ENCODE data around the gene H2BK1.

Gene H2BK1

DNA sequence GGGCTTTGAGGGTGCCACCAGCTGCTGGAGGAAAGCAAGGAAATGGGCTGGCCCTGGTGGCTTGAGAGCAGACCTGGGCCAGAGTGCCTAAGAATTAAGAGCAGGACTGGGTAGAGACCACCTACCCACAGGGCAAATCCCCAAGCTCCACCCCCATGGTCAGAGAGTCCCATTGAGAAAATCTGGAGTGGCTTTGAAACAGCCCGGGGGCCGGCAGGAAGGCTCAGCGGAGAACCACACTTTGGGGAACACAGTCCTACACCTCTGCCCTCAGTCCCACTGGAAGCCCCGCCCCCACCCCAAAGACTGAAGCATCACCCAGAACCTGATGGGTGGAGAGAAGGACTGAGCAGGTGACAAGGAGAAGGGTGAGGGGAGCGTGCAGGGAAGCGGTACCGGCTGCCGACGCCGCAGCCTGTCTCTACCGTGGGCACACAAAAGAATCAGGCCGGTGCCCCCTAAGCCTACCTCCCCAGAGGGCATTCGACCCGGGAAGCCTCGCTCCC, 34.6 kb upstream of the H2BK1 start:
- Histone ChIP-seq H3K27me3 (ENCODE audit: control insufficient read depth, low read length) (peaks cover 58% of the 10 kb centered on the region), H3K4me3 (ENCODE audit: low read length) (peak overlapping the region; percentile 59), H3K4me1 (ENCODE audit: control insufficient read depth, low read length) (peaks cover 40% of the 10 kb centered on the region), H3K27ac (ENCODE audit: low read depth, low read length) (no peak overlapping the region), H3K9me2 (replicated peaks; ENCODE audit: control insufficient read depth, low read length) (no peaks in the 10 kb centered on the region), H3K4me2 (ENCODE audit: low read length) (peak overlapping the region; percentile 82), H3K36me3 (ENCODE audit: control insufficient read depth, low read length) (no peaks in the 10 kb centered on the region), H4K20me1 (ENCODE audit: control insufficient read depth, insufficient read depth, low read depth, low read length) (peaks cover 10% of the 10 kb centered on the region; the same call in 1 of the 2 replicates), H3K9me3 (ENCODE audit: control insufficient read depth, insufficient read depth, low read length) (no peaks in the 10 kb centered on the region), H3F3A (ENCODE audit: control insufficient read depth, insufficient read depth) (no peaks in the 10 kb centered on the region), H3K79me2 (ENCODE audit: control insufficient read depth, low read length) (no peaks in the 10 kb centered on the region)
- TF ChIP-seq EZH2phosphoT487 (IDR thresholded peaks at IDR 0.05; ENCODE audit: borderline replicate concordance, low read length), result no peak
- TF ChIP-seq, protein P1, sequence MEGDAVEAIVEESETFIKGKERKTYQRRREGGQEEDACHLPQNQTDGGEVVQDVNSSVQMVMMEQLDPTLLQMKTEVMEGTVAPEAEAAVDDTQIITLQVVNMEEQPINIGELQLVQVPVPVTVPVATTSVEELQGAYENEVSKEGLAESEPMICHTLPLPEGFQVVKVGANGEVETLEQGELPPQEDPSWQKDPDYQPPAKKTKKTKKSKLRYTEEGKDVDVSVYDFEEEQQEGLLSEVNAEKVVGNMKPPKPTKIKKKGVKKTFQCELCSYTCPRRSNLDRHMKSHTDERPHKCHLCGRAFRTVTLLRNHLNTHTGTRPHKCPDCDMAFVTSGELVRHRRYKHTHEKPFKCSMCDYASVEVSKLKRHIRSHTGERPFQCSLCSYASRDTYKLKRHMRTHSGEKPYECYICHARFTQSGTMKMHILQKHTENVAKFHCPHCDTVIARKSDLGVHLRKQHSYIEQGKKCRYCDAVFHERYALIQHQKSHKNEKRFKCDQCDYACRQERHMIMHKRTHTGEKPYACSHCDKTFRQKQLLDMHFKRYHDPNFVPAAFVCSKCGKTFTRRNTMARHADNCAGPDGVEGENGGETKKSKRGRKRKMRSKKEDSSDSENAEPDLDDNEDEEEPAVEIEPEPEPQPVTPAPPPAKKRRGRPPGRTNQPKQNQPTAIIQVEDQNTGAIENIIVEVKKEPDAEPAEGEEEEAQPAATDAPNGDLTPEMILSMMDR (IDR thresholded peaks at IDR 0.05; ENCODE audit: low read depth, low read length, poor library complexity, severe bottlenecking), result no peak

DNA sequence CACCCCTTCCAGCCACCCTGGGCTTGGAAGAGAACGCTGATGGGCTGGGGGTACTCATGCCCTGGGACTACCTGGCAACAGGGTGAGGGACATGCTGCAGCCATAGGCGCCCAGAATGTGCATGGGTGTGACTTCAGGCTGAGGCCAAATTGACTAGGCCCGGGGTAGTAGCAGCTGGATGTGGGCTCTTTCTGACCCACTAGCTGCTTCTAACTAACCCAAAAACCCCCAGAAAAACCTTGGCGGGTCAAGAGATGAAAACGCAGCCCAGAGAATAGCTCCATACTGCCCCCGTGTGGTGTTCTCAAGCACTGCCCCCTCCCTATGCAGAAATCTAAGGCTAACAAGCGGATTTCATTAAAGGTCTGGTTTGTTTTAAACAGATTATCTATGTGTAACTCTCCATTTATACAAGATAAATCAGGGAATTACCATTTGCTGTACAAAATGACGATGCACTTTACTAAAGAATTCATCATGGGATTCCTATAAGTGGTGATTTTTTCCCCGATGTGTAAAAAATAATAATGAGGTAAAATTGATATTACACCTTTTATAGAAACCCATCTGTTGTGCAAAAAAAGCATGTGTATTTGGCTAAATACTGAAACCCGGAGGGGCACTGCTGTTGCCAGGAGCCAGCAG, 34.0 kb upstream of the H2BK1 start:
- H3K4me3 ChIP-seq (ENCODE audit: low read length), result peak overlapping the region; percentile 59; the same call in 1 of the 2 replicates
- H3K27me3 ChIP-seq (ENCODE audit: control insufficient read depth, low read length), result peaks cover 52% of the 10 kb centered on the region
- no peaks in the 10 kb centered on the region for H3K79me2 ChIP-seq (ENCODE audit: control insufficient read depth, low read length)
- no peaks in the 10 kb centered on the region for H3F3A ChIP-seq (ENCODE audit: control insufficient read depth, insufficient read depth)
- no peak overlapping the region for H3K27ac ChIP-seq (ENCODE audit: low read depth, low read length)
- peaks cover 38% of the 10 kb centered on the region for H3K4me1 ChIP-seq (ENCODE audit: control insufficient read depth, low read length)
- H4K20me1 ChIP-seq (ENCODE audit: control insufficient read depth, insufficient read depth, low read depth, low read length), result peaks cover 10% of the 10 kb centered on the region; the same call in 1 of the 2 replicates
- peak overlapping the region; percentile 82 for H3K4me2 ChIP-seq (ENCODE audit: low read length)
- no peaks in the 10 kb centered on the region for H3K9me3 ChIP-seq (ENCODE audit: control insufficient read depth, insufficient read depth, low read length)
- H3K36me3 ChIP-seq (ENCODE audit: control insufficient read depth, low read length), result no peaks in the 10 kb centered on the region
- no peaks in the 10 kb centered on the region for H3K9me2 ChIP-seq (replicated peaks; ENCODE audit: control insufficient read depth, low read length)
- no peak for TF ChIP-seq EZH2phosphoT487 (IDR thresholded peaks at IDR 0.05; ENCODE audit: borderline replicate concordance, low read length)
- TF ChIP-seq, protein P1 (IDR thresholded peaks at IDR 0.05; ENCODE audit: low read depth, low read length, poor library complexity, severe bottlenecking), result peak; percentile 98

DNA sequence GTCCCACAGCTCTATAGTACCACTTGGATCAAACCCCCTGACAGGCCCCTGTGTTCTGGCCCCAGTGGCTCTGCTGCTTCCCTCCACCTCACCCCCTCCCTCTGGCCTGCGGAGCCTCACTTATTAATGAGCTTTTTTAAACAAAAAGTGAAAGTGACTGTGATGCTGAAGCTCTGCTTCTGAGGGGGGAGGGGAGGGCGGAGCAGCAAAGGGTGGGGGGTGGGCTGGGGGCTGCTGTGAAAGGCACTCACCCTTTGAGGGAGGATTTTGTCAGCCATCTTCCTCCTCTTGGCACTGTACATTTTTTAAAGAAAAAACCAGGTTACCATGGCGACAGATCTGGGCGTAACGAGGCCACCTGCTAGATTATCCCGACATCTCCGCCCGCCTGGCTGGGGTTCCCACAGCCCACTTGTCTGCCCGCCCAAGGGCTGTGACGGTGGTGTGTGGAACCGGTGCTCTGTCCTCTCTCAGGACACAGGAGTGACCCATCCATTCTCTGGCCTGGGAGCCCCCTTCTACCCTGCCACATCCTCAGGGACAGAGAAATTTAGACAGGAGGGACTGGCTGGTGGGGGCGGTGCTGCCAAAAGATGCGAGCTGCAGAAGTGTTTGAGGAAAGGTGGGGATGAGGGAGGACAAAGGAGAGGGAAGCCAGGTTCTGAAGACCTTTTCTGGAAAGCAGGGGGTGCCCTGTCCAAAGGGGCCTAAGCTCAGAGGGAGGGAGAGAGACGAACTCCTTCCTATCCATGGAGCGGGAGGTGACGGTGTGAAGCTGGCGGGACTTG, 33.3 kb upstream of the H2BK1 start:
- Histone ChIP-seq H3K9me2 (replicated peaks; ENCODE audit: control insufficient read depth, low read length) (no peaks in the 10 kb centered on the region), H3K27ac (ENCODE audit: low read depth, low read length) (no peak overlapping the region), H4K20me1 (ENCODE audit: control insufficient read depth, insufficient read depth, low read depth, low read length) (peaks cover 10% of the 10 kb centered on the region; the same call in 1 of the 2 replicates), H3K4me1 (ENCODE audit: control insufficient read depth, low read length) (peaks cover 39% of the 10 kb centered on the region), H3K79me2 (ENCODE audit: control insufficient read depth, low read length) (no peaks in the 10 kb centered on the region), H3K4me3 (ENCODE audit: low read length) (peak overlapping the region; percentile 19), H3F3A (ENCODE audit: control insufficient read depth, insufficient read depth) (no peaks in the 10 kb centered on the region), H3K4me2 (ENCODE audit: low read length) (peak overlapping the region; percentile 54), H3K36me3 (ENCODE audit: control insufficient read depth, low read length) (no peaks in the 10 kb centered on the region; the same call in 1 of the 2 replicates), H3K27me3 (ENCODE audit: control insufficient read depth, low read length) (peaks cover 45% of the 10 kb centered on the region), H3K9me3 (ENCODE audit: control insufficient read depth, insufficient read depth, low read length) (no peaks in the 10 kb centered on the region)
- no peak for TF ChIP-seq EZH2phosphoT487 (IDR thresholded peaks at IDR 0.05; ENCODE audit: borderline replicate concordance, low read length)
- TF ChIP-seq, protein P1 (IDR thresholded peaks at IDR 0.05; ENCODE audit: low read depth, low read length, poor library complexity, severe bottlenecking), result no peak

Data from DOHH2 (cell line).